GM10248 (cell line): ENCODE results near the gene CABS1.

Experiments used
- CTCF ChIA-PET: fragments of 300-600 bp; sonication (Branson Sonifier 250); formaldehyde crosslinking; extraction: SDS; loops from one replicate; lab custom pipeline; 2021; ENCODE audit warnings: antibody characterized with exemption; lab: Yijun Ruan, JAX
- POLR2A ChIA-PET: fragments of 350-650 bp; sonication (Branson Sonifier 250); formaldehyde crosslinking; extraction: SDS; loops from one replicate; lab custom pipeline; 2020; ENCODE audit warnings: antibody characterized with exemption; lab: Yijun Ruan, JAX
- DNase-seq: peaks from one replicate; pipeline ENCODE4 v3.0.0; 2012; ENCODE audit errors: extremely low spot score
- TF ChIP-seq, protein P1 (sequence below): IDR thresholded peaks from 2 replicates; pipeline ENCODE4 v1.5.1; 2012; ENCODE audit warnings: mild to moderate bottlenecking, low read depth; ENCODE audit errors: extremely low read depth, missing control alignments, control extremely low read depth

The CABS1 gene

DNA sequence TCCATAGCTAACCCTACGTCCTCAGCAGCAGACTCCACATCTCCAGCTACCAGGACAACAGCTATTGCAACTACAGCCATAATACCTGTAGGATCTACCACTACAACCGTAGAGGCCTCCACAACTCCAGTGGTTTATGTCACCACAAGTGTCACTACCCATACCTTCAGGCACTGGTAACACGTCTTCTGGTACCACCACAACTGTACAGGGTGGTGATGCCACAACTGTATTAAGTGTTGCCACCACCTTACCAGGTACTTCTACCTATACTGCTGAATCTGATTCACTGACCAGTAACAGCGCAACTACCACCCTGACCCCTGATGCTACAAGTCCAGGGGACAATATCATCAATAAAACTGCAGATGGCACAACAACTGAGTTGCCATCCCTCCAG, 34.6 kb upstream of the CABS1 start:
- CTCF ChIA-PET = interaction anchor here (2.4 kb wide), 1 partner anchor 14 kb away, joined by 13 read pairs; no protein-coding TSS in a partner anchor
- POLR2A ChIA-PET = no interaction called here
- DNase-seq = no peak
- TF ChIP-seq, protein P1, sequence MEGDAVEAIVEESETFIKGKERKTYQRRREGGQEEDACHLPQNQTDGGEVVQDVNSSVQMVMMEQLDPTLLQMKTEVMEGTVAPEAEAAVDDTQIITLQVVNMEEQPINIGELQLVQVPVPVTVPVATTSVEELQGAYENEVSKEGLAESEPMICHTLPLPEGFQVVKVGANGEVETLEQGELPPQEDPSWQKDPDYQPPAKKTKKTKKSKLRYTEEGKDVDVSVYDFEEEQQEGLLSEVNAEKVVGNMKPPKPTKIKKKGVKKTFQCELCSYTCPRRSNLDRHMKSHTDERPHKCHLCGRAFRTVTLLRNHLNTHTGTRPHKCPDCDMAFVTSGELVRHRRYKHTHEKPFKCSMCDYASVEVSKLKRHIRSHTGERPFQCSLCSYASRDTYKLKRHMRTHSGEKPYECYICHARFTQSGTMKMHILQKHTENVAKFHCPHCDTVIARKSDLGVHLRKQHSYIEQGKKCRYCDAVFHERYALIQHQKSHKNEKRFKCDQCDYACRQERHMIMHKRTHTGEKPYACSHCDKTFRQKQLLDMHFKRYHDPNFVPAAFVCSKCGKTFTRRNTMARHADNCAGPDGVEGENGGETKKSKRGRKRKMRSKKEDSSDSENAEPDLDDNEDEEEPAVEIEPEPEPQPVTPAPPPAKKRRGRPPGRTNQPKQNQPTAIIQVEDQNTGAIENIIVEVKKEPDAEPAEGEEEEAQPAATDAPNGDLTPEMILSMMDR = no peak

DNA sequence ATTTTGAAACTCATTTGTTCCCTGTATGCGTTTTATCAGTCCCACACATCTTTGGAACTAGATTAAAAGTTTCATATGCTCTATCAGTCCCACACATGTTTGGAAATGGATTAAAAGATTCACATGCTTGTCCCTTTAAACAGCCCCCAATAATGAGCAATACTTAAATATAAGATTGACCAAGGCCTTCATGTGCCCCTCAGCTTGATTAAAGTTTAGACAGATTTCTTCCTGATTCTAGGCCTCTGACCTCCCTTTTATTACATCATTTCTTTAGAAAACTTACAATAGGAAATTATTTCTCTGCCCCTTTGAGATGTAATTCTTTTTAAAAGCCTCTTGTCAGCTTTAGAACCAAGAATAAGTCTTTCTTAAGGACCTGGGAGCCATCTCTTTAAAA, 31.7 kb upstream of the CABS1 start:
- no peak for DNase-seq
- TF ChIP-seq, protein P1 = no peak
- CTCF ChIA-PET = no interaction called here
- POLR2A ChIA-PET = no interaction called here

- POLR2A ChIA-PET = no interaction called here
- no peak for DNase-seq
- TF ChIP-seq, protein P1 = no peak
- CTCF ChIA-PET = interaction anchor here (0.7 to 1.7 kb wide), 6 partner anchors 8 to 30 kb away, joined by 3 to 6 read pairs (median 4); partner anchors contain the start of gene CABS1
These were observed 29.2 kb upstream of the CABS1 start for GRCh38 chr4:70305601-70306000.

- ChIA-PET CTCF (interaction anchor here (0.7 to 1.7 kb wide), 6 partner anchors 9 to 29 kb away, joined by 3 to 6 read pairs (median 4); partner anchors contain the start of gene CABS1), POLR2A (no interaction called here)
- no peak for DNase-seq
- TF ChIP-seq, protein P1 = no peak
These were observed 28.7 kb upstream of the CABS1 start for GRCh38 chr4:70306076-70306475.

DNA sequence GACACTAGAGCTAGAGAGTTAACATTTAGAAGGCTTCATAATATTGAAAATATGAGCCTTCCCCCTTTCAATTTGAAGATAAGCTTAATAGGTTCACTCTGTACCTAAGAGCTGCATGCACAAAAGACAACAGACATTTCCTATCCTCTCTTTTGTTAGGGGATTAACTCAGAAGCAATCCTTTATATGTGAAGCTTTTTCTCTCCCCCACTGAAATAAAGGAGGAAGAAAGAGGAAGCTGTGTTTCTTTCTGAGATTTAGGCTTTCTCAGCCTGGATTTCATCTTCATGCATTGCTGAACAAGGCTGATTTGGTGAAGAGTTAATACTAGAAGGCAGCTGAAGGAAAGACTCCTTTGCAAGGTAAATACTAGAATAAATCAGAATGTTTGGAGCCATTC, 21.0 kb upstream of the CABS1 start:
- POLR2A ChIA-PET = no interaction called here
- TF ChIP-seq, protein P1 = no peak
- CTCF ChIA-PET = interaction anchor here (0.7 to 3.9 kb wide), 4 partner anchors 8 to 22 kb away, joined by 3 to 13 read pairs (median 6); no protein-coding TSS in a partner anchor
- no peak for DNase-seq

DNA sequence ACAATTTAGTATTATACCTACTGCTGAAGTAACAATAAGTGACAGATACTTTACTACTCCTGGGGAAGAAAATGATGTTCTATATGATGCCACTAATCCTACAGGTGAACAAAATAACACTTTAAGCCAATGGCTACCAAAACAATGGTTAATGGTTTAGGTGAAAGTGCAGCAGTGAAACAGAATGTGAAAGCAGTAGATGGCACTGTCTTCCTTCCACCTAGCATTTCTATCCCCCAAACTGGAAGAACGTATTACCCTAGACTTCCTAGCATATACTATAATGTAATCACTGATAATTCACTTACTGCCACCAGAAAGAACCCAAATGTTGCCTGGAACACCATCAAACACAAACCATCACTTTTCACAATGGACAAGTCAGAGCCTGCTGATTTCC, 18.9 kb upstream of the CABS1 start:
- TF ChIP-seq, protein P1 = peak; percentile 31
- ChIA-PET CTCF (interaction anchor here (0.7 to 3.9 kb wide), 6 partner anchors 10 to 245 kb away, joined by 3 to 13 read pairs (median 4); no protein-coding TSS in a partner anchor), POLR2A (no interaction called here)
- no peak for DNase-seq
